H1 (cell line): ENCODE results near the gene DGKZ.

Source experiments
- EP300 ChIP-seq, 2 experiments: IDR thresholded peaks; 1 replicate in 1 of 2; 2 replicates in 1 of 2; pipeline ENCODE4 v1.6.1; 2011 to 2012; ENCODE audit warnings: low read depth in 2 of 2, low read length in 2 of 2, mild to moderate bottlenecking in 2 of 2, borderline replicate concordance in 1 of 2, inconsistent platforms in 1 of 2, moderate library complexity in 1 of 2
- JUN ChIP-seq: IDR thresholded peaks from 2 replicates; pipeline ENCODE4 v1.6.1; 2011; ENCODE audit warnings: low read depth, mild to moderate bottlenecking, improper control_type of control experiment, low read length
- KDM5A ChIP-seq: fragments of 200-600 bp; IDR thresholded peaks from 2 replicates; pipeline ENCODE4 v1.7.1; 2012; ENCODE audit warnings: mild to moderate bottlenecking, low read length, inconsistent platforms, mixed read lengths
- TF ChIP-seq, protein P1 (sequence below): IDR thresholded peaks from 2 replicates; pipeline ENCODE4 v1.6.1; 2012; ENCODE audit warnings: inconsistent platforms
- TF ChIP-seq, protein P2 (sequence below): IDR thresholded peaks from 2 replicates; pipeline ENCODE4 v1.6.1; 2011; ENCODE audit warnings: low read length, improper control_type of control experiment

DNA sequence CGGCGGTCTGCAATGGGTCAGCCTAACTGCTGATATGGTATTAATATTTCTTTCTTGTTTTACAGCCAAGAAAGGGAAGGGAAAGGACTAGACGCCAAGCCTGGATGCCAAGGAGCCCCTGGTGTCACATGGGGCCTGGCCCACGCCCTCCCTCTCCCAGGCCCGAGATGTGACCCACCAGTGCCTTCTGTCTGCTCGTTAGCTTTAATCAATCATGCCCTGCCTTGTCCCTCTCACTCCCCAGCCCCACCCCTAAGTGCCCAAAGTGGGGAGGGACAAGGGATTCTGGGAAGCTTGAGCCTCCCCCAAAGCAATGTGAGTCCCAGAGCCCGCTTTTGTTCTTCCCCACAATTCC is 36.1 kb downstream of the DGKZ start:
- TF ChIP-seq, protein P1, sequence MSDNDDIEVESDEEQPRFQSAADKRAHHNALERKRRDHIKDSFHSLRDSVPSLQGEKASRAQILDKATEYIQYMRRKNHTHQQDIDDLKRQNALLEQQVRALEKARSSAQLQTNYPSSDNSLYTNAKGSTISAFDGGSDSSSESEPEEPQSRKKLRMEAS: no peak
- TF ChIP-seq JUN (no peak), KDM5A (no peak), EP300 (IDR thresholded peaks at IDR 0.05; ENCODE audit: borderline replicate concordance in 1 of 2, low read depth in 2 of 2, low read length in 2 of 2) (no peak)
- TF ChIP-seq, protein P2, sequence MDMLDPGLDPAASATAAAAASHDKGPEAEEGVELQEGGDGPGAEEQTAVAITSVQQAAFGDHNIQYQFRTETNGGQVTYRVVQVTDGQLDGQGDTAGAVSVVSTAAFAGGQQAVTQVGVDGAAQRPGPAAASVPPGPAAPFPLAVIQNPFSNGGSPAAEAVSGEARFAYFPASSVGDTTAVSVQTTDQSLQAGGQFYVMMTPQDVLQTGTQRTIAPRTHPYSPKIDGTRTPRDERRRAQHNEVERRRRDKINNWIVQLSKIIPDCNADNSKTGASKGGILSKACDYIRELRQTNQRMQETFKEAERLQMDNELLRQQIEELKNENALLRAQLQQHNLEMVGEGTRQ: no peak
